HG02678 (cell line): ENCODE results near the gene ACYP2.
"Not testable (repeated sequence)": the region's sequence is repeated elsewhere in the genome, so short reads cannot be mapped to it uniquely, and the experiment has no call there.

Experiments
- ATAC-seq: cut with Tn5 transposase; IDR thresholded peaks from one replicate; pipeline ENCODE4 v1.9.1; 2021; ENCODE audit warnings: mild to moderate bottlenecking, moderate library complexity; ENCODE audit not compliant: unreplicated experiment

Gene ACYP2

DNA sequence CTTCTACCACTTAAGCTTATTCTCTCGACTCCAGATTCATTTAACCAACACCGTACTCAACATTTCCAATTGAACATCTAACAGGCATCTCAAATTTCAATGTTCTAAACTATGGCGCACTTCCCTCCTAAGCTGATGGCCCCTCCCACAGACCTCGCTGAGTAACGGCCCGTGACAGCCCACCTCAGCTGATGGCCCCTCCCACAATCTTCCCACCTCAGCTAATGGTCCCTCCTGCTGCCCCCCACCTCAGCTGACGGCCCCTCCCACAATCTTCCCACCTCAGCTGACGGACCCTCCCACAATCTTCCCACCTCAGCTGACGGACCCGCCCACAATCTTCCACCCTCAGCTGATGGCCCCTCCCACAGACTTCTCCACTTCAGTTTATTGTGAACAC lies 197.7 kb downstream of the ACYP2 start:
- no peak for ATAC-seq

DNA sequence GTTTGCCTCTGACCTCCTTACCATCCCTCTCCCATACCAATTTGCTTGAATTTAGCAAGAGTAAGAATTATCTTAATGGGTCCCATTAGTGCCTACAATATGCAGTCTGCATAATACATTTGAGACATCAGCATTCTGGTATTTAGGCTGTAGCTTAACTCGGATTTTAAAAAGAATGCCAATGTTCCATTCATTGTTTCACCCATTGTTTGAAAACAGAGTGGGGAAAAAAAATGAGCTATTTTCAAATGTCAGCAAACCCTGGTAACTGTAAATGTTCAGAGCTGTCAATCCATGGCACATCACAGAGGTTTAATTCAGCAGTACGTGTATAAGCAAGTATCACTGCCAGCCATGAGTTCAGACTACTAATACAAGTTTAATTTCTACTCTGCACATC lies 202.6 kb downstream of the ACYP2 start:
- no peak for ATAC-seq

- no peak for ATAC-seq
These were observed 203.4 kb downstream of the ACYP2 start for GRCh38 chr2:54318821-54319220.

- no peak for ATAC-seq
These were observed 205.6 kb downstream of the ACYP2 start for GRCh38 chr2:54321047-54321446.

- ATAC-seq, result not testable (repeated sequence)
These were observed 209.1 kb downstream of the ACYP2 start for GRCh38 chr2:54324517-54324916.

DNA sequence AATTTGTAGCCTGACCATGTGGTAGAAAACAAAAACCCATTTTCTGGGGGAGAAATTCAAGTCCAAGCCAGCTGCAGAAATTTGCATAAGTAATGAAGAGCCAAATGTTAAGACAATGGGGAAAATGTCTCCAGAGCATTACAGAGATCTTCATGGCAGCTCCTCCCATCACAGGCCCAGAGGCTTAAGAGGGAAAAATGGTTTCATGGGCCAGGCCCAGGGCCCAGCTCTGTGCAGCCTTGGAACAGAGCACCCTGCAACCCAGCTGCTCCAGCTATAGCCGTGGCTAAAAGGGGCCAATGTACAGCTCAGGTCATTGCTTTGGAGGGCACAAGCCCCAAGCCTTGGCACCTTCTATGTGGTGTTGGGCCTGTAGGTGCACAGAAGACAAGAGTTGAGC lies 209.7 kb downstream of the ACYP2 start:
- no peak for ATAC-seq

- ATAC-seq, result no peak
These were observed 214.2 kb downstream of the ACYP2 start for GRCh38 chr2:54329482-54330161.

DNA sequence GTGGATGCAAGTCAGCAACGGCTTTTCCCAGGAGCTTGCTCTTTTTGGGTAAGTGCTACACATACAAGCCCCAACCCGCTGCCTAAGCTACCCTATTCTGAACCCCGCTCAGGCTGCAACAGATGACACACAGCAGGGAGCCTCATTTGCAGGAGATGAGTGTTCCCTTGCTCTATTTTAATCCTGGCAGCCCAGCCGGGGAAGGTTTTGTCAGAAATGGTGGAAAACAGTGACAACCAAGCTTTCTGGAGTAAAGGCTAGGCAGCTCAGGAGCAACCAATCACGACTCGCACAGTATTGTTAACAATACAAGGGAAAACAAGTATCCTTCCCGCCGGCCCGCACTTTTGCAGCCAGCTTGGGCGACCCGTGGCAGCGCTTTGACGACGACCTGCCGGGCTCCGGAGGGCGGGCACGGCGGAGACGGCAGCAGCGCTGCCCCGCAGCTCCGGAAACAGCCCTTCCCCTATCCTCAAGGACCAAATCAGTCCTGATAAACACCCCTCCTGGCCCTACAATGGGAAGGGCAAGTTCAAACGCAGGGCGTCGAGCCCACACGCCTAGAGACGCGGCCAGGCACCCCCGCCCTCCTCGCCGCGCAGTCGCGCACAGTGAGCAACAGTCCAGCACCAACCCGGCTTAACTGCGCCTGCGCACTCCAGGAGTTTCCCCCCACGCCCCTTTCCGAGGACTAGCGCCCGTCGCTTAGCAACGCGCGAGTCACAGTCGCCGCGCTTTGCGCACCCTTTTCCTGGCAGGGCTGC lies 214.9 kb downstream of the ACYP2 start:
- ATAC-seq, result peak; percentile 97

- peak; percentile 33 for ATAC-seq
These were observed 215.8 kb downstream of the ACYP2 start for GRCh38 chr2:54330926-54331835.

DNA sequence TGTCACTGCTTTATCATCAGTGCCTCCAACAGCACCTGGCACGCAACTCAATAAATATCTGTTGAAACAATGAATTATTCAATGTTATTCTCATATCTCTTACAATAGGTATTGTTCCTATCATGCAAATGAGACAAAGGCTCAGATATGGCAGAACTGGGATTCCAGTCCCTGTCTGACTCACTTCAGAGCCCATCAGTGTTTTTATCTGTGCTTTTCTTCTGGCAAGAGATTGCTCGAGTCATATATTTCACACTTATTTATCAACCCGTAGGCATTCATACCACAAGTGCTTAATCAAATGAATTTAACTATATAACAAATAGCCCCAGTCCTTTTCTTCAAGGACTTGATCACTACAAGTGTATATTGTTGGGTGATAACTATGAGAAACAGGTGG lies 217.0 kb downstream of the ACYP2 start:
- no peak for ATAC-seq

- ATAC-seq, result no peak
These were observed 220.9 kb downstream of the ACYP2 start for GRCh38 chr2:54336136-54336976.

DNA sequence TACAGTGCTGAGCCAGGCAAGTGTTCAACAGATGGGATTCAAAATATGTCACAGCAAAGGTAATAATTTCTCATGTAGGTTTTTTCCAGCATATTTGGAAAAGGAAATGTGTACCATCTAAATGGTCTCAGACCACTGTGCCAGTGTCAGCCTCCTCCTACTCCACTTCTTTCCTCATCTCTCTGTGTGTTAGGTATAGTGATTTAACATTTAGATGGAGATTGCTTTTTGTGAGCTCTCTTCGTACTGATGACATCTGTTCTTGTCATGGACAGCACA lies 221.5 kb downstream of the ACYP2 start:
- ATAC-seq, result no peak

DNA sequence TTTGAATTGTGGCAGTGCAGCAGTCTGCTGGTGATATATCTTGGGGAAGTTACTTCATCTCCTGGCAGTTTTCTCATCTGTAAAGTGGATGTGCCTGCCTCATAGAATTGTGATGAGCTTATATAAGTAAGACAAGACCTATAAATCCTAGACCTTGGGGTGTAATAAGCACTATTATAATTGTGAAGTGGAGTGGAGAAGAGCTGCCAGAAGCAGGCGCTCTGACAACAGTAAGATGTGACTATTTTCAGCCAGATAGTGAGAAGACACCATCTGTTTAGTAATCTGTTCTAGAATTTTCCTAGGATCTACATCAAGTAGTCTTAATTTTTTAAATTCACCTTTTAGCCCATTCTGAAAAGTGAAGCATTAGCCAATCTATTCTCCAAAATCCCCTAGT lies 226.2 kb downstream of the ACYP2 start:
- ATAC-seq, result no peak

GRCh38 chr2:54342603-54343002 lies 227.2 kb downstream of the ACYP2 start:
- no peak for ATAC-seq

GRCh38 chr2:54347622-54348021 lies 232.2 kb downstream of the ACYP2 start:
- no peak for ATAC-seq

DNA sequence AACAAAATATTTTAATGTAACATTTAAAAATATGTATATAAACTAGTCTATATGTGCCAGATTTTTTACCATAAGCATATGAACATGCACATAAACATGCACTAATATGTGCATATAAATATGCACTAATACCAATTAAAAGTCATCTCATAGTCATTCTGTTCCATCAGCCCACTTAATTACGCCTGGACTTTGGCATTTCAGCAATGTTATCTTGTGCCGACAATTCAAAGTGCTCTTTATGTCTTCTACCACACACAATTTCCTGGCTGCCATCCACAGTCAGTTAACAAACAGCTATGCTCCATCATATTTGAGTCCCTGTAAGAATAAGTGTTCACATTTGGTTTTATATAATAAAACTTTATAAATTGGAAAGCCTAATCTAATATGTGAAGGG lies 233.2 kb downstream of the ACYP2 start:
- no peak for ATAC-seq

DNA sequence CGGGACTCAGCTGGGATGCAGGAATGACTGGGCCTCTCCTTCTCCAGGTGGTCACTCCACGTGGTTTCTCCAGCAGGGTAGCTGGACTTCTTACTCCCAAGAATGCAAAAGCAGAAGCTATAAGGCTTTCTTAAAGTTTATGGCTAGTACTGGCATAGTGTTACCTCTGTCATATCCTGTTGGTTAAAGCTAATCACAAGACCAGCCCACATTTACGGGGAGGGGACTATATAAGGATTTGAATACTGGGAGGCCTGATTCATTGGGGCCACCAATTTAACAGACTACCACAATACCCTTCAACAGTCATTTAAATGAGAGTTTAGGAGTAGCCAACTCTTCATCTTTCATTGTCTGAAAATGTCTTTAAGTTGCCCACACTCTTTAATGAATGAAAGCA lies 235.0 kb downstream of the ACYP2 start:
- no peak for ATAC-seq

DNA sequence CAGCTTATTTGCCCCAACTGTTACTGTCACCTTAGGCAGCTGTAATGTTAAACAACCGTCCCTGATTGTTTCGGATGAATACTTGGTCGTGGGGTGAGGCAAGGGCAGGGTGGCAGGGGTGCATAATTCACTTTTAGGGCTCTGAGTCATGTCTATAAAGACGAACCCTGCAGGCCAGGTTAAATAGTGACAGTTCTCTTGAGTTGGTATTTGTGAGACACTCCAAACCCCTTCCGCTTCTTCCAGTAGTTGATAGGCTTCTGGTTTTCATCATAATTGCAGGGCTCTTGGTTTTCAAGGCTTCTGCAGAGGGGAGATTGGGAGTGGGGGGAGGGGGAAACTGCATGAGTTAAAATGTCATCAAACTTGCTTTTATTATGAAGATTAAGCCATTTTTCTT lies 237.8 kb downstream of the ACYP2 start:
- ATAC-seq, result no peak
